HepG2 (cell line): ENCODE results near the gene ACSL6. TPM values are rescaled to one million over a fixed set of nuclear protein-coding genes. Genes with fewer than 3 reads are reported as not detected.

ENCODE experiments used
- BORCS8-MEF2B ChIP-seq: sonication (generic); formaldehyde crosslinking; IDR thresholded peaks from 2 replicates; pipeline ENCODE4 v1.8.0; 2022; ENCODE audit warnings: mild to moderate bottlenecking, missing genetic modification reagents
- CC2D1A ChIP-seq: sonication (generic); formaldehyde crosslinking; IDR thresholded peaks from 2 replicates; pipeline ENCODE4 v1.8.1; 2023; ENCODE audit warnings: mild to moderate bottlenecking, missing genetic modification reagents
- CEBPG ChIP-seq: IDR thresholded peaks from 2 replicates; pipeline ENCODE4 v1.6.1; 2016
- EED ChIP-seq: sonication (generic); formaldehyde crosslinking; IDR thresholded peaks from 2 replicates; pipeline ENCODE4 v1.5.0; 2020; ENCODE audit warnings: mild to moderate bottlenecking, missing genetic modification reagents
- ELF1 ChIP-seq: sonication (generic); formaldehyde crosslinking; IDR thresholded peaks from 2 replicates; pipeline ENCODE4 v1.4.0; 2020; ENCODE audit warnings: missing genetic modification reagents
- ELF3 ChIP-seq: IDR thresholded peaks from 2 replicates; pipeline ENCODE4 v1.6.1; 2016; ENCODE audit warnings: missing genetic modification reagents, missing compliant biosample characterization
- ERF ChIP-seq: IDR thresholded peaks from 2 replicates; pipeline ENCODE4 v1.6.1; 2018; ENCODE audit warnings: missing biosample characterization, missing genetic modification reagents
- JARID2 ChIP-seq: sonication (generic); formaldehyde crosslinking; IDR thresholded peaks from 2 replicates; pipeline ENCODE4 v1.8.1; 2023; ENCODE audit warnings: missing genetic modification reagents, inconsistent platforms; ENCODE audit not compliant: insufficient replicate concordance
- MED13 ChIP-seq: sonication (generic); formaldehyde crosslinking; IDR thresholded peaks from 2 replicates; pipeline ENCODE4 v1.5.0; 2020; ENCODE audit warnings: missing genetic modification reagents
- RBM39 ChIP-seq: fragments of 200-400 bp; formaldehyde crosslinking; IDR thresholded peaks from one replicate; pipeline ENCODE4 v1.6.1; 2018; ENCODE audit warnings: antibody characterized with exemption, mild to moderate bottlenecking, low read depth, low read length; ENCODE audit not compliant: poor library complexity, severe bottlenecking
- SKIL ChIP-seq: sonication (generic); formaldehyde crosslinking; IDR thresholded peaks from 2 replicates; pipeline ENCODE4 v1.8.0; 2022; ENCODE audit warnings: missing genetic modification reagents, mild to moderate bottlenecking, moderate library complexity, borderline replicate concordance
- TIGD3 ChIP-seq: sonication (generic); formaldehyde crosslinking; IDR thresholded peaks from 2 replicates; pipeline ENCODE4 v1.5.1; 2020; ENCODE audit warnings: mild to moderate bottlenecking, missing genetic modification reagents, borderline replicate concordance
- XBP1 ChIP-seq: sonication (generic); formaldehyde crosslinking; IDR thresholded peaks from 2 replicates; pipeline ENCODE4 v1.5.0; 2020; ENCODE audit warnings: missing genetic modification reagents
- ZGPAT ChIP-seq: IDR thresholded peaks from 2 replicates; pipeline ENCODE4 v1.6.1; 2016; ENCODE audit warnings: mild to moderate bottlenecking
- ZNF281 ChIP-seq: sonication (generic); formaldehyde crosslinking; IDR thresholded peaks from 2 replicates; pipeline ENCODE4 v1.4.0; 2020; ENCODE audit warnings: missing genetic modification reagents, borderline replicate concordance
- ZNF577 ChIP-seq: sonication (generic); formaldehyde crosslinking; IDR thresholded peaks from 2 replicates; pipeline ENCODE4 v1.4.0; 2020; ENCODE audit warnings: mild to moderate bottlenecking, low read depth, missing genetic modification reagents, borderline replicate concordance
- ZNF644 ChIP-seq: IDR thresholded peaks from 2 replicates; pipeline ENCODE4 v1.6.1; 2016; ENCODE audit warnings: low read depth
- ZNF737 ChIP-seq: sonication (generic); formaldehyde crosslinking; IDR thresholded peaks from 2 replicates; pipeline ENCODE4 v1.5.0; 2020; ENCODE audit warnings: missing genetic modification reagents, mild to moderate bottlenecking, borderline replicate concordance
- ZNF782 ChIP-seq: sonication (generic); formaldehyde crosslinking; IDR thresholded peaks from 2 replicates; pipeline ENCODE4 v1.4.0; 2020; ENCODE audit warnings: missing genetic modification reagents, mild to moderate bottlenecking, borderline replicate concordance
- ZNF792 ChIP-seq: IDR thresholded peaks from 2 replicates; pipeline ENCODE4 v1.6.1; 2016
- polyA plus RNA-seq, 8 experiments: library from polyadenylated mRNA; depleted of rRNA in 3 of 8; stranded (reverse) in 7 of 8; unstranded in 1 of 8; fragments of >200 nt; fragmentation: Illumina TruSeq in 4 of 8; extraction: Trizol in 4 of 8; gene quantifications; 2 replicates each; pipeline versions ENCODE4 v1.2.1 to v1.2.3, GENCODE V29; 2011 to 2016; ENCODE audit warnings: low read depth in 4 of 8, missing spikeins in 1 of 8, mixed read lengths in 1 of 8; ENCODE audit not compliant: insufficient read depth in 1 of 8
- total RNA-seq, 5 experiments: library from RNA; depleted of rRNA; stranded (reverse); fragments of >200 nt; fragmentation: Illumina TruSeq; extraction: Trizol; gene quantifications; 2 replicates each; pipeline ENCODE4 v1.2.3, GENCODE V29; 2016; ENCODE audit warnings: low read depth in 1 of 5
- TF ChIP-seq, protein P1 (sequence below): sonication (generic); formaldehyde crosslinking; conservative IDR thresholded peaks from 2 replicates; pipeline ENCODE4 v1.8.0; 2022; ENCODE audit warnings: low read depth, missing genetic modification reagents

The ACSL6 gene
- total and polyA plus RNA-seq, 2 of the 13 experiments (the other 11 are each of a cell fraction or from before 2014, with no cell fraction given): 3.7 to 3.8 TPM

DNA sequence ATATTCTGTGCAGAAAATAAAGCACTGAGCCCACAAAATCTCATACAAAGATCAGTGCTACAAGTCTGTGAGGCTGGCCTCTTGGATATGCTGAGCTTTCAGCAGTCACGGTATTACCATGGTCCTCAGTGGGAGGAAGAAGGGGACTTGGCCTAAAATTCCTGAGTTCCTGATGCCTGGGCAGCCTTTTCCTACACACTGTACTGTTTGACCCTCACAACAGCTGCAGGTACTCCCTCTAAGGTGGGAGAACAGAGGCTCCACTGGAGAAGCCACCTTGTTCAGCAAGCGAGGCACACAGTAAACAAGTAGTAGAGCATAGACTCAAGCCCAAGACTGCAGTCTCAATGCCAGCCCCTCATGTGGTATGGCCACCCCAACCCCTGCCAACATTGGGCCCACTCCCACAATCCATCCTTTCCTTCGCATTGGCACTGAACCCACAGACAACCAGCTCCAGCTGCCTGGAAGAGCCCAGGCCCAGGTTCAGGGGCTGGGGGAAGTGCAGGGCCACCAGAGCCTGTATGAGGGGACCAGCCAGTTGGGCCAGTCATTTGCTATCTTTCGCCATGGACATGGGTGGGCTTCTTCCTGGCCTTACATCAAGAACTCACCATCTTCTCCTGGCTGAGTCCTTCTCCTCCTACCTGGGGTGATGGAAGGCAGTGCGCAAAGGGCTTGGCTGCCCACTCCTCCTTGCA lies 14.3 kb downstream of the ACSL6 start (continued):
- TF ChIP-seq CC2D1A (CRISPR knock-in tag) (no peak), TIGD3 (CRISPR knock-in tag) (0 out of 2 replicates have a peak, but pooled peaks have one; percentile 44), MED13 (CRISPR knock-in tag) (0 out of 2 replicates have a peak, but pooled peaks have one; percentile 10), ZNF644 (CRISPR knock-in tag) (no peak), RBM39 (no peak), SKIL (CRISPR knock-in tag) (no peak), ZNF577 (CRISPR knock-in tag) (no peak), ELF1 (CRISPR knock-in tag) (no peak), ZNF792 (CRISPR knock-in tag) (no peak), ZNF782 (CRISPR knock-in tag) (no peak; the same call in 1 of the 2 replicates), CEBPG (no peak), EED (no peak), ELF3 (CRISPR knock-in tag) (no peak), ZGPAT (CRISPR knock-in tag) (0 out of 2 replicates have a peak, but pooled peaks have one; percentile 52), ZNF737 (CRISPR knock-in tag) (no peak), XBP1 (CRISPR knock-in tag) (no peak), JARID2 (CRISPR knock-in tag) (no peak), BORCS8-MEF2B (CRISPR knock-in tag) (no peak), ZNF281 (no peak; the same call in 1 of the 2 replicates), ERF (no peak; the same call in 1 of the 2 replicates)
- TF ChIP-seq, protein P1, sequence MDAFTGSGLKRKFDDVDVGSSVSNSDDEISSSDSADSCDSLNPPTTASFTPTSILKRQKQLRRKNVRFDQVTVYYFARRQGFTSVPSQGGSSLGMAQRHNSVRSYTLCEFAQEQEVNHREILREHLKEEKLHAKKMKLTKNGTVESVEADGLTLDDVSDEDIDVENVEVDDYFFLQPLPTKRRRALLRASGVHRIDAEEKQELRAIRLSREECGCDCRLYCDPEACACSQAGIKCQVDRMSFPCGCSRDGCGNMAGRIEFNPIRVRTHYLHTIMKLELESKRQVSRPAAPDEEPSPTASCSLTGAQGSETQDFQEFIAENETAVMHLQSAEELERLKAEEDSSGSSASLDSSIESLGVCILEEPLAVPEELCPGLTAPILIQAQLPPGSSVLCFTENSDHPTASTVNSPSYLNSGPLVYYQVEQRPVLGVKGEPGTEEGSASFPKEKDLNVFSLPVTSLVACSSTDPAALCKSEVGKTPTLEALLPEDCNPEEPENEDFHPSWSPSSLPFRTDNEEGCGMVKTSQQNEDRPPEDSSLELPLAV: no peak
